SK-N-MC (cell line): ENCODE measurements around the gene ARHGEF10L.

Experiments used
- DNase-seq: peaks from one replicate; pipeline ENCODE4 v3.0.0-alpha.2; 2011; ENCODE audit warnings: low read depth, low spot score
- H3K27ac ChIP-seq: fragments of 200-600 bp; sonication (generic); 2 replicates; pipeline ENCODE4 v1.5.1; 2016; ENCODE audit warnings: mixed run types
- H3K36me3 ChIP-seq: fragments of 200-600 bp; sonication (generic); 2 replicates; pipeline ENCODE4 v1.6.1; 2017; ENCODE audit warnings: antibody characterized with exemption, low read length, mixed read lengths; ENCODE audit not compliant: insufficient read depth
- H3K4me3 ChIP-seq: fragments of 200-600 bp; sonication (generic); 2 replicates; pipeline ENCODE4 v1.5.1; 2016
- H3K9ac ChIP-seq: fragments of 200-600 bp; sonication (generic); 2 replicates; pipeline ENCODE4 v1.8.0; 2017; ENCODE audit warnings: mixed run types, mixed read lengths; ENCODE audit not compliant: insufficient read length
- H3K9me3 ChIP-seq: fragments of 200-600 bp; sonication (generic); 2 replicates; pipeline ENCODE4 v1.6.1; 2017; ENCODE audit warnings: low read depth, mild to moderate bottlenecking, antibody characterized with exemption, low read length, moderate library complexity, mixed read lengths
- EZH2 ChIP-seq: fragments of 200-600 bp; sonication (generic); IDR thresholded peaks from one replicate; pipeline ENCODE4 v1.6.1; 2017; ENCODE audit warnings: antibody characterized with exemption
- FOXP2 ChIP-seq: optimal IDR thresholded peaks from 2 replicates; pipeline ENCODE3; 2011; ENCODE audit warnings: mild to moderate bottlenecking, moderate library complexity; ENCODE audit not compliant: insufficient read depth; ENCODE audit errors: extremely low read length, control extremely low read depth
- POLR2AphosphoS5 ChIP-seq: IDR thresholded peaks from 2 replicates; pipeline ENCODE4 v1.6.1; 2012; ENCODE audit warnings: mild to moderate bottlenecking, low read depth, low read length, borderline replicate concordance

Gene ARHGEF10L

GRCh38 chr1:17562375-17562774 is 22.9 kb downstream of the ARHGEF10L start:
- no peak for DNase-seq
- Histone ChIP-seq H3K4me3 (no peak overlapping the region), H3K36me3 (no peaks in the 10 kb centered on the region), H3K27ac (no peak overlapping the region), H3K9me3 (no peaks in the 10 kb centered on the region), H3K9ac (no peak overlapping the region)
- TF ChIP-seq POLR2AphosphoS5 (no peak), EZH2 (no peak), FOXP2 (no peak)

- H3K9ac ChIP-seq: no peak overlapping the region
- no peak overlapping the region for H3K4me3 ChIP-seq
- TF ChIP-seq FOXP2: no peak
- TF ChIP-seq POLR2AphosphoS5: no peak
- H3K27ac ChIP-seq: no peak overlapping the region
- no peak for DNase-seq
- no peaks in the 10 kb centered on the region for H3K9me3 ChIP-seq
- H3K36me3 ChIP-seq: no peaks in the 10 kb centered on the region
These were observed 24.2 kb downstream of the ARHGEF10L start for GRCh38 chr1:17563494-17564281.

GRCh38 chr1:17564458-17565393 is 25.2 kb downstream of the ARHGEF10L start:
- H3K4me3 ChIP-seq: no peak overlapping the region
- no peaks in the 10 kb centered on the region for H3K36me3 ChIP-seq
- TF ChIP-seq EZH2 (no peak), FOXP2 (no peak), POLR2AphosphoS5 (no peak)
- H3K27ac ChIP-seq: no peak overlapping the region
- H3K9ac ChIP-seq: no peak overlapping the region
- DNase-seq: no peak
- no peaks in the 10 kb centered on the region for H3K9me3 ChIP-seq

GRCh38 chr1:17565461-17566252 is 26.2 kb downstream of the ARHGEF10L start:
- DNase-seq: no peak
- TF ChIP-seq EZH2 (no peak), FOXP2 (no peak), POLR2AphosphoS5 (no peak)
- no peaks in the 10 kb centered on the region for H3K9me3 ChIP-seq
- H3K4me3 ChIP-seq: no peak overlapping the region
- H3K36me3 ChIP-seq: no peaks in the 10 kb centered on the region
- no peak overlapping the region for H3K27ac ChIP-seq
- no peak overlapping the region for H3K9ac ChIP-seq

- DNase-seq: no peak
- no peak overlapping the region for H3K9ac ChIP-seq
- no peak overlapping the region for H3K27ac ChIP-seq
- no peaks in the 10 kb centered on the region for H3K9me3 ChIP-seq
- H3K36me3 ChIP-seq: no peaks in the 10 kb centered on the region
- H3K4me3 ChIP-seq: no peak overlapping the region
- TF ChIP-seq POLR2AphosphoS5: no peak
These were observed 26.9 kb downstream of the ARHGEF10L start for GRCh38 chr1:17566417-17566816.

GRCh38 chr1:17566892-17567291 is 27.4 kb downstream of the ARHGEF10L start:
- H3K9me3 ChIP-seq: no peaks in the 10 kb centered on the region
- H3K9ac ChIP-seq: no peak overlapping the region
- TF ChIP-seq EZH2: no peak
- no peak for TF ChIP-seq POLR2AphosphoS5
- no peak for DNase-seq
- no peak overlapping the region for H3K27ac ChIP-seq
- H3K36me3 ChIP-seq: no peaks in the 10 kb centered on the region
- no peak overlapping the region for H3K4me3 ChIP-seq

- no peak for TF ChIP-seq POLR2AphosphoS5
- no peak overlapping the region for H3K4me3 ChIP-seq
- no peak for DNase-seq
- H3K36me3 ChIP-seq: no peaks in the 10 kb centered on the region
- no peak overlapping the region for H3K9ac ChIP-seq
- no peak overlapping the region for H3K27ac ChIP-seq
- no peaks in the 10 kb centered on the region for H3K9me3 ChIP-seq
These were observed 28.1 kb downstream of the ARHGEF10L start for GRCh38 chr1:17567582-17567981.
